Kidney epithelial cell (primary cell): ENCODE data around the gene NOS1. TPM values are rescaled to one million over a fixed set of nuclear protein-coding genes. Genes with fewer than 3 reads are reported as not detected.

ENCODE experiments used
- DNase-seq: peaks from one replicate; pipeline ENCODE4 v3.0.0-alpha.2; 2010; ENCODE audit warnings: low read depth
- H3K27me3 ChIP-seq: 2 replicates; pipeline ENCODE4 v1.6.0; 2011; ENCODE audit warnings: low read length; ENCODE audit not compliant: control insufficient read depth, insufficient read depth
- H3K36me3 ChIP-seq: 2 replicates; pipeline ENCODE4 v1.5.1; 2011; ENCODE audit warnings: low read length; ENCODE audit not compliant: control insufficient read depth, insufficient read depth
- H3K4me3 ChIP-seq: 2 replicates; pipeline ENCODE4 v1.5.1; 2011; ENCODE audit warnings: low read depth, mild to moderate bottlenecking, control low read depth, low read length
- CTCF ChIP-seq: IDR thresholded peaks from 2 replicates; pipeline ENCODE4 v1.5.1; 2011; ENCODE audit warnings: mild to moderate bottlenecking, moderate library complexity, low read length, control low read depth, inconsistent platforms; ENCODE audit not compliant: insufficient read depth, poor library complexity, severe bottlenecking
- total RNA-seq: library from RNA; depleted of rRNA; stranded (reverse); fragments of >200 nt; gene quantifications from 2 replicates; pipeline ENCODE4 v1.2.3, GENCODE V29; 2015

Gene NOS1
- total RNA-seq, 1 donor from 2014 or later, result 0.04 TPM

DNA sequence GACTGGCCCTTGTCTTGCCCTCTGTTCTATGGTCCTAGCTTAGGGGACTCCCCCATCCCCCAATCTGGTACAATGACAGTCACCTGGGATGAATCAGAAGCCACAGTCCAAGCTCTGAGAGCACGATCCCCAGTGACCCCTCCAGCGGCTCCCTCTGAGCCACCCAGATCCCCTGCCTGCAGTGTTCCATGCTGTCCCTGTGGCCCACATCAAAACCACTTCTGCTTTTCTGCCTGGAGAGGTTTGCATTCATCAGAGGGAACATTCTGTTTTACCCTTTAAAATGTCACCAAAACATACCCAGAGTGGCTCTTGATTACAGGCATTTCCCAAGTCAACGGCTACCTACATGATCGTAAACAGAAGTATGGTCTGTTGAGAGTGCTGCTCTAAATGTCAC, 47.5 kb downstream of the NOS1 start:
- no peaks in the 10 kb centered on the region for H3K36me3 ChIP-seq
- H3K27me3 ChIP-seq, result no peaks in the 10 kb centered on the region
- TF ChIP-seq CTCF, result no peak
- no peak for DNase-seq
- no peak overlapping the region for H3K4me3 ChIP-seq

DNA sequence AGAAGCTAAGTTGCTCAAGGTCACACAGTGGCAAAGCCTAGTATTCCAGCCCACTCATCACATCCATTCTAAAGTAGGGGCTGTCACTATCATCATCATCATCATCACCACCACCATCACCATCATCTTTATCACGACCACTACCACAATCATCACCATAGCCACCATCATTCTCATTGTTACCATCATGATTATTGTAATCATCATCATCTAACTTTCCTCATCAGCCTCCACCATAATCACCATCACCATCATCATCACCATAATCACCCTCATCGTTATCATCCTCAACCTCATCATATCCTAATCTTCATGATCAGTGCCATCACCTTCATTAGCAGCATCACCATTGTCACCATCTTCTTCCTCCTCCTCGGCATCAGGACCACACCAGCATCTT, 48.7 kb downstream of the NOS1 start:
- TF ChIP-seq CTCF, result no peak
- no peak overlapping the region for H3K4me3 ChIP-seq
- DNase-seq, result no peak
- no peaks in the 10 kb centered on the region for H3K27me3 ChIP-seq
- no peaks in the 10 kb centered on the region for H3K36me3 ChIP-seq

DNA sequence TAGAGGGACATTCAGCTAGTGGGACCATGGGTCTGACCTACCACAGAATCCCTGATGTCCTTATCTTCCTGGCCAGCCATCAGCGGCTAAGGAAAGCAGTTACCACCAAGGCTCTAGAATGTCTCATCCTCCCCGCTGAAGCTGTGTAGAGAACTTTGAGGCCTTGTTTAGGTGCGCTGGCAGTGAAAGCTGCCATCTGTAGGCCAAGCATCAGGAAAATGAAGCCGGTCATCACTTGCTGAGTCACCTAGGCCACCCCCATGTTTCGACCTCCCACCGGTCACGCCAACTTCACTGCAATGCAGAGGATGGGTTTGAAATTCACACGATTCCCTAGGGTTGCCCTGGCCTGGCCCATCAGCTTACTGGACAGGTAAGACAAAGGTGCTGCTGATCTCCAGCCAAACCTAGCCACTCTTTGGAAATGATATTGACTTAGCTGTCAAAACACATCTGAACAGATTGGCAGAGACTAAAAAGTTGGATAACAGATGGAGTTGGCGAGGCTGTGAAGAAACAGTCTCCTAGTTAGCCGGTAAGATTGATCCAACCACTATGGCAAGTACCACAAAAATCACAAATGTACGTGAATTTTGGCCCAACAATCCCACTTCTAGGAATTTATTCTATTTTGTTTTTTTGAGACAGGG, 52.0 kb downstream of the NOS1 start:
- Histone ChIP-seq H3K4me3 (no peak overlapping the region), H3K27me3 (no peaks in the 10 kb centered on the region), H3K36me3 (no peaks in the 10 kb centered on the region)
- DNase-seq, result no peak
- TF ChIP-seq CTCF, result no peak

DNA sequence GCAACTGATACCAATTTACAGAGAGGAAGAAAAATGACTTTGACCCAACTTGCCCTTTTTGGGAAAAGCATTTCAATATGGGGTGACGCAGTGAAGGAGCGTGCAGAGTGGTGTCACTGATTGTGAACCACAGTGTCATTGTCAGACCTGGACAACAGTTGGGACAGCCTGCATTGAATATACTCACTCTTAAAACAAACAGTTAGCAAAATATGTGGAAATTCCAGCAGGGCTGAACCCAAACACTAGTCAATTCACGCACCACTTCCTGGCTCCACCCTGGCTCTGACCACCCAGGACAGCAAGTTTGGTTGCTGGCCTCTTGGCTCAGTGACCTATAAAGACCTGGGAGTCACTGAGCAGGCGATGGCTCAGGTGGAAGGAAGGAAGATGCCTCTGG, 61.3 kb downstream of the NOS1 start:
- H3K36me3 ChIP-seq, result no peaks in the 10 kb centered on the region
- no peak overlapping the region for H3K4me3 ChIP-seq
- H3K27me3 ChIP-seq, result no peaks in the 10 kb centered on the region
- TF ChIP-seq CTCF, result no peak
- no peak for DNase-seq

- H3K4me3 ChIP-seq, result no peak overlapping the region
- H3K36me3 ChIP-seq, result no peaks in the 10 kb centered on the region
- no peak for DNase-seq
- TF ChIP-seq CTCF, result no peak
- peaks cover 4% of the 10 kb centered on the region for H3K27me3 ChIP-seq
These were observed 62.7 kb downstream of the NOS1 start for GRCh38 chr12:117298648-117299225.

DNA sequence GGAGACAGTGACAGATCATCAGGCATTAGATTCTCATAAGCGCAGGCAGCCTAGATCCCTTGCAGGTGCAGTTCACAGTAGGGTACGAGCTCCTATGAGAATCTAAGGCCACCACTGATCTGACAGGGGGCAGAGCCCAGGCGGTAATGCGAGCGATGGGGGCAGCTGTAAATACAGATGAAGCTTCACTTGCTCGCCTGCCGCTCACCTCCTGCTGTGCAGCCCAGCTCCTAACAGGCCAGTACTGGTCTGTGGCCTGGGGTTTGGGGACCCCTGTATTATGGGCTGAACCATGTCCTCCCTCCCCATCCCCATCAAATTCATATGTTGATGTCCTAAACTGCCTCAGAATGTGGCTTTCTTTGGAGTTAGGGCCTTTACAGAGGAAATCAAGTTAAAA, 63.2 kb downstream of the NOS1 start:
- Histone ChIP-seq H3K36me3 (no peaks in the 10 kb centered on the region), H3K27me3 (peaks cover 4% of the 10 kb centered on the region), H3K4me3 (no peak overlapping the region)
- no peak for DNase-seq
- TF ChIP-seq CTCF, result no peak
